Tibial nerve (tissue), 4 donors: Measurements from ENCODE around the gene FLYWCH1. TPM values are rescaled to one million over a fixed set of nuclear protein-coding genes. Genes with fewer than 3 reads are reported as not detected.
"Not testable (repeated sequence)": the region's sequence is repeated elsewhere in the genome, so short reads cannot be mapped to it uniquely, and the experiment has no call there.

Experiments used
- DNase-seq, 2 donors: peaks; one replicate each; pipeline ENCODE4 v3.0.0-alpha.2; 2019; ENCODE audit warnings: low spot score in 2 of 2
- H3K27ac ChIP-seq, 4 donors: fragments of 200-600 bp; sonication (generic) in 3 of 4; one replicate each; pipeline ENCODE4 v1.5.1; 2017 to 2019; ENCODE audit warnings: mild to moderate bottlenecking in 1 of 4
- H3K27me3 ChIP-seq, 2 donors: fragments of 200-600 bp; sonication (generic) in 1 of 2; one replicate each; pipeline versions ENCODE4 v1.5.1 to v1.6.0; 2017 to 2019
- H3K36me3 ChIP-seq, 3 donors: fragments of 200-600 bp; sonication (generic); one replicate each; pipeline ENCODE4 v1.5.1; 2018 to 2019
- H3K4me1 ChIP-seq, 4 donors: fragments of 200-600 bp; sonication (generic) in 3 of 4; one replicate each; pipeline ENCODE4 v1.5.1; 2017 to 2019
- H3K4me3 ChIP-seq, 4 donors: fragments of 200-600 bp; sonication (generic) in 3 of 4; one replicate each; pipeline ENCODE4 v1.5.1; 2017 to 2019; ENCODE audit warnings: mild to moderate bottlenecking in 1 of 4, moderate library complexity in 1 of 4
- H3K9me3 ChIP-seq, 4 donors: fragments of 200-600 bp; sonication (generic) in 3 of 4; one replicate each; pipeline ENCODE4 v1.5.1; 2017 to 2019
- CTCF ChIP-seq, 5 experiments: fragments of 200-600 bp in 3 of 5; fragments of 450-650 bp in 2 of 5; sonication (generic) in 3 of 5; IDR thresholded peaks; one replicate each; pipeline ENCODE4 v1.5.1; 2016 to 2019; ENCODE audit warnings: antibody characterized with exemption in 5 of 5, mild to moderate bottlenecking in 3 of 5, moderate library complexity in 2 of 5
- EP300 ChIP-seq, 2 donors: sonication (generic); formaldehyde crosslinking; IDR thresholded peaks; one replicate each; pipeline ENCODE4 v1.6.1; 2017; ENCODE audit warnings: antibody characterized with exemption in 2 of 2, mild to moderate bottlenecking in 1 of 2
- POLR2A ChIP-seq, 2 donors: fragments of 450-650 bp; IDR thresholded peaks; one replicate each; pipeline ENCODE4 v1.6.1; 2017; ENCODE audit warnings: antibody characterized with exemption in 2 of 2, mild to moderate bottlenecking in 2 of 2, moderate library complexity in 2 of 2
- WGBS, 2 donors: methylation state at CpG; one replicate each; pipeline ENCODE4 v1.1.5; 2018; 5-methylcytosine and 5-hydroxymethylcytosine counted together
- total RNA-seq, 4 donors: library from RNA; depleted of rRNA; stranded (reverse); fragments of >200 nt; gene quantifications; one replicate each; pipeline ENCODE4 v1.1.0, GENCODE V29; 2016

The FLYWCH1 gene
- total RNA-seq, 4 donors from 2014 or later, result 65.1 to 74.9 (median 68.7) TPM

GRCh38 chr16:2937170-2937569, 25.4 kb downstream of the FLYWCH1 start:
- Histone ChIP-seq H3K4me1 (no peaks in the 10 kb centered on the region), H3K36me3 (peaks cover 4 to 98% (median 40%) of the 10 kb centered on the region in 3 donors), H3K27ac (no peak overlapping the region), H3K9me3 (no peaks in the 10 kb centered on the region), H3K4me3 (no peak overlapping the region), H3K27me3 (no peaks in the 10 kb centered on the region)
- 78% methylated on average over 10 of the region's 24 CpGs; no CpG with 5 or more reads in 1 of the 2 donors for WGBS, 2 donors
- no peak for DNase-seq
- TF ChIP-seq CTCF (IDR thresholded peaks at IDR 0.05) (no peak), POLR2A (IDR thresholded peaks at IDR 0.05) (no peak), EP300 (IDR thresholded peaks at IDR 0.05) (no peak)

DNA sequence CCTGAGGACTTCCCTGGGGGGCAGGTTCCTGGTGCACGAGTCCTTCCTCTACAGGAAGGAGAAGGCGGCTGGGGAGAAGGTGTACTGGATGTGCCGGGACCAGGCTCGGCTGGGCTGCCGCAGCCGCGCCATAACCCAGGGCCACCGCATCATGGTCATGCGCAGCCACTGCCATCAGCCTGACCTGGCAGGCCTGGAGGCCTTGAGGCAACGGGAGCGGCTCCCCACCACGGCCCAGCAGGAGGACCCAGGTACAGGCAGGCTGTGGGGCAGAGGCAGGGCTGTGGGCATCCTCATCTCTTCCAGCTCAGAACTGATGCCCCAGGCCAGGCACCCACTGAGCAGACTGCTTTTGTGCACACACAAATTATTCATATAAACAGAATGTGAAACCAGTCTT, 26.5 kb downstream of the FLYWCH1 start:
- no peak for DNase-seq
- no peak overlapping the region for H3K27ac ChIP-seq
- no peaks in the 10 kb centered on the region for H3K9me3 ChIP-seq
- H3K4me1 ChIP-seq, result no peaks in the 10 kb centered on the region
- peaks cover 4 to 99% (median 36%) of the 10 kb centered on the region in 3 donors for H3K36me3 ChIP-seq
- H3K27me3 ChIP-seq, result no peaks in the 10 kb centered on the region
- H3K4me3 ChIP-seq, result no peak overlapping the region
- WGBS, 2 donors, result 93 to 95% methylated on average over 12 of the region's 12 CpGs
- no peak for TF ChIP-seq EP300 (IDR thresholded peaks at IDR 0.05)
- TF ChIP-seq POLR2A (IDR thresholded peaks at IDR 0.05), result no peak
- no peak for TF ChIP-seq CTCF (IDR thresholded peaks at IDR 0.05)

GRCh38 chr16:2939968-2940367, 28.2 kb downstream of the FLYWCH1 start:
- no peak overlapping the region for H3K4me3 ChIP-seq
- H3K36me3 ChIP-seq, result peaks cover 4 to 99% (median 24%) of the 10 kb centered on the region in 3 donors
- H3K4me1 ChIP-seq, result no peaks in the 10 kb centered on the region
- no peak overlapping the region for H3K27ac ChIP-seq
- no peaks in the 10 kb centered on the region for H3K9me3 ChIP-seq
- no peak for DNase-seq
- TF ChIP-seq EP300 (IDR thresholded peaks at IDR 0.05) (no peak), POLR2A (IDR thresholded peaks at IDR 0.05) (no peak), CTCF (IDR thresholded peaks at IDR 0.05) (no peak)
- H3K27me3 ChIP-seq, result no peaks in the 10 kb centered on the region
- 63 to 64% methylated on average over 2 of the region's 2 CpGs for WGBS, 2 donors

GRCh38 chr16:2942045-2942444, 30.3 kb downstream of the FLYWCH1 start:
- H3K9me3 ChIP-seq, result no peaks in the 10 kb centered on the region
- TF ChIP-seq EP300 (IDR thresholded peaks at IDR 0.05) (no peak), POLR2A (IDR thresholded peaks at IDR 0.05) (no peak), CTCF (IDR thresholded peaks at IDR 0.05) (no peak)
- 82 to 89% methylated on average over 4 of the region's 4 CpGs for WGBS, 2 donors
- H3K4me1 ChIP-seq, result no peaks in the 10 kb centered on the region
- H3K4me3 ChIP-seq, result no peak overlapping the region
- no peak for DNase-seq
- H3K36me3 ChIP-seq, result peaks cover 3 to 98% (median 24%) of the 10 kb centered on the region in 3 donors
- no peaks in the 10 kb centered on the region for H3K27me3 ChIP-seq
- H3K27ac ChIP-seq, result no peak overlapping the region

GRCh38 chr16:2943716-2944115, 32.0 kb downstream of the FLYWCH1 start:
- DNase-seq, H3K9me3 ChIP-seq, H3K27ac ChIP-seq, H3K4me1 ChIP-seq, H3K27me3 ChIP-seq, H3K4me3 ChIP-seq: not testable (repeated sequence)
- peaks cover 0 to 97% (median 17%) of the 10 kb centered on the region in 3 donors for H3K36me3 ChIP-seq
- WGBS, 2 donors, result 81 to 85% methylated on average over 12 of the region's 12 CpGs

- no peak for DNase-seq
- Histone ChIP-seq H3K9me3 (no peaks in the 10 kb centered on the region), H3K27me3 (no peaks in the 10 kb centered on the region), H3K36me3 (peaks cover 0 to 93% (median 0%) of the 10 kb centered on the region in 3 donors), H3K4me3 (no peak overlapping the region), H3K27ac (no peak overlapping the region), H3K4me1 (no peaks in the 10 kb centered on the region)
- 98 to 99% methylated on average over 4 of the region's 4 CpGs for WGBS, 2 donors
- no peak for TF ChIP-seq EP300 (IDR thresholded peaks at IDR 0.05)
- TF ChIP-seq POLR2A (IDR thresholded peaks at IDR 0.05), result no peak
- TF ChIP-seq CTCF (IDR thresholded peaks at IDR 0.05), result no peak
Observed at GRCh38 chr16:2946649-2947048, 34.9 kb downstream of the FLYWCH1 start.
